Jurkat, Clone E6-1 (cell line): Measurements from ENCODE around the gene SLC5A5.

Source experiments
- DNase-seq: peaks from one replicate; pipeline ENCODE4 v3.0.0-alpha.2; 2011; ENCODE audit warnings: low read depth, low spot score
- H3K4me3 ChIP-seq: 2 replicates; pipeline ENCODE4 v1.5.1; 2011; ENCODE audit warnings: mild to moderate bottlenecking, low read length, control low read depth, moderate library complexity

The SLC5A5 gene

GRCh38 chr19:17943274-17944221 lies 71.8 kb downstream of the SLC5A5 start:
- DNase-seq = no peak
- H3K4me3 ChIP-seq = no peak overlapping the region

DNA sequence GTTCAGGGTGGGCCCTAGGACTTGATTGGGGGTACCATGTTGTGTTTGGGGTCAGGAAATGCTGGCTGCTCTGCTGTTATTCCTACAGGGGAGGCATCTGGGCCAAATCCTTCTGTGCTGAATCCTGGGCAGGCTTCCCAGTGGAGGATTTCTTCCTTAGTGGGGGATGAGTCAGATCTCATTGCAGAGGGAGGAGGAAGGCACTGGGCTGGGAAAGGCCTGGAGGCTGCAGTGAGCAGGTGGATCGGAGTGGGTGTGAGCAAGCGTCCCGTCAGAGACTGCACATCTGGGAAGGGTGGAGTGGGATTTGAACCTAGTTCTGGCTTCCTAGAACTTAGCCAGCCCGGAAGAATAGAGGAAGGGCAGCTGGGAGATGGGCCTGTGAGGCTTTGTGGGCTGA lies 72.6 kb downstream of the SLC5A5 start:
- no peak for DNase-seq
- no peak overlapping the region for H3K4me3 ChIP-seq
